Fibroblast of mammary gland (primary cell): Measurements from ENCODE around the gene PDE9A.
A peak's percentile ranks its signal among the peaks of the same experiment; 100 is the strongest.

ENCODE experiments used
- DNase-seq: peaks from one replicate; pipeline ENCODE4 v3.0.0-alpha.2; 2010; ENCODE audit warnings: low read depth
- H3K4me3 ChIP-seq: 2 replicates; pipeline ENCODE4 v1.5.1; 2011; ENCODE audit warnings: low read depth, mild to moderate bottlenecking, low read length, moderate library complexity; ENCODE audit not compliant: control insufficient read depth
- CTCF ChIP-seq: conservative IDR thresholded peaks from 2 replicates; pipeline ENCODE4 v1.5.1; 2011; ENCODE audit warnings: low read depth, low read length, inconsistent platforms; ENCODE audit not compliant: control insufficient read depth, insufficient read depth

PDE9A gene

GRCh38 chr21:42652527-42653230, 742 bp upstream of the PDE9A start:
- peak overlapping the region; percentile 20 for H3K4me3 ChIP-seq
- DNase-seq, result peak; percentile 60

DNA sequence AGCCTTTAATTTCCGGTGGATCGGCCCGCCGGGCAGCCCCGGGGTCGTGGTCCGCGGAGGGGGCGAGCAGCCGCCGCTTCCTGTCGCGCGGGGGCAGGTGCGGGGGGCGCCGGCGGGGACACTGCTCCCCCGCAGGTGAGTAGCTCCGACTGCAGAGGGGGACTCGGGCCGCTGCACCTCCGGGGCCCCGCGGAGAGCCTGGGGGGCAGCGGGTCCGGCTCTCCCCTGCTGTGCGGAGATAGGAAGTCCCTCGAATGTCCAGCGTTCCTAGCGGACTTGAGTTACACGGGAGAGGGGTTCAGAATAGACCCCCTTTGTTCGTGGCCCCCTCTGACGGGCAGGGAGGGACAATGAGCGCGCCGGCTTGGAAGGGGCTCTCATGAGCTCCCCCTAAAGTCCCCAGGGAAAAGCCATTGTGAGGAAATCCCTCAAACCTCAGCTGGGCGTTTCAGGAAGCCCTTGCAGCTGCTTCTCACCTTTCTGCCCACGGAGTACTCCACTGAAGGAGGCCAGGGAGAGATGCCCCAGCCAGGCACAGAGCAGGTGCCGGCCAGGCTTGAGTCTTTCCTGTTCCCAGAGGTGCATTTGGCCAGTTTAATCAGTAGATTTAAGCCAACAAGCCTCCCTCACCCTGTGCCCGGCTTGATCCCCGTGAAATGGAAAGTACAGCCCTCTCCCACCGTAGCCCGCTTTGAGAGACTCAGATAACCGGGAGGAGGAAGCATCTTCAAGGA, 925 bp downstream of the PDE9A start:
- H3K4me3 ChIP-seq, result peak overlapping the region; percentile 36
- no peak for DNase-seq
- TF ChIP-seq CTCF, result no peak

More at GRCh38 chr21:42652527-42653230, 742 bp upstream of the PDE9A start:
- TF ChIP-seq CTCF, result peak; percentile 39

GRCh38 chr21:42654913-42655795, 1.7 kb downstream of the PDE9A start:
- no peak for TF ChIP-seq CTCF
- DNase-seq, result no peak
- H3K4me3 ChIP-seq, result no peak overlapping the region

DNA sequence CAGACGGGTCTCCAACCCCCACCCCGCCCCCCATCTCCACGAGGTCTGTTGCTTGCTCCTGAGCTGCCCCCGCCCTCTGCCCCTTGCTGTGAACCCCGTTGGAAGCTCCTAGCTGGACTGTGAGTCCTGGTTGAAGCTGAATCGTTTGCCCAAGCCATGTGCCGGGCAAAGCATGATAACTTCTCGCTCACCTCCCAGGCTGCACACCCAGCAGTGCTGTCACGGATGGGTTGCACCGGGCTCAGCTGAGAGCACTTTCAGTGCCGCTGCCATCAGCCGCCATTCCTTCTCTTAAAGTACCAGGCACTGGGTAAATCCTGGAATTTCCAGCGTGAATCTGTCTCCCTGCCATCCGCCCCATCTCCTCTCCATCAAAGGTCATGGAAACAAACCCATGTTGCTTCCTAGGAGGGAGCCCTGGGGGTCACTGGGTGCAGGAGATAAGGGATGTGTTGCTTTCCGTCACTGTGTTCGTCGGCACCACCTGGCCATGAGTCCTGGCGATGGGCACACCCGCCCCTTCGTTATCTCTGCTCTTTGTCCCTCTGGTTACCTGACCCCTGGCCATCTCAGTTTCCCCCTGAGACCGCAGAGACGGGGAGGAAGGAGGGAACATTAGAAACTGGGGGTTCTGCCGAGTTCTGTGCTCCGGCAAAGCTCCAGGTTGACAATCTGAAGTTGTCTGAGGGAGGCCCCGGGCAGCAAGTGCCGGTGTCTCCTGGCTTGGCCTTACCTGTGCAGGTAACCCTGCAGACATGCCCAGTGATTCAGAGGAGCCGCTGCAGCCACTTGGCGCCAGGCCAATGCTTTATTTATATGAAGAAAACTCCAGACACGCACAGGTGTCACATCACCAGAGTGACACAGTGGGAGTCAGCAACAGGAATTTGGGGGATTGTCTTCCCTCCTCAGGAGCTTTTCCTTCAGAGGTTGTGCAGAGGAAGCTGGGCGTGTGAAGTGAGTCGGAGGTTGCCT, 2.7 kb downstream of the PDE9A start:
- H3K4me3 ChIP-seq, result no peak overlapping the region
- TF ChIP-seq CTCF, result no peak
- no peak for DNase-seq

DNA sequence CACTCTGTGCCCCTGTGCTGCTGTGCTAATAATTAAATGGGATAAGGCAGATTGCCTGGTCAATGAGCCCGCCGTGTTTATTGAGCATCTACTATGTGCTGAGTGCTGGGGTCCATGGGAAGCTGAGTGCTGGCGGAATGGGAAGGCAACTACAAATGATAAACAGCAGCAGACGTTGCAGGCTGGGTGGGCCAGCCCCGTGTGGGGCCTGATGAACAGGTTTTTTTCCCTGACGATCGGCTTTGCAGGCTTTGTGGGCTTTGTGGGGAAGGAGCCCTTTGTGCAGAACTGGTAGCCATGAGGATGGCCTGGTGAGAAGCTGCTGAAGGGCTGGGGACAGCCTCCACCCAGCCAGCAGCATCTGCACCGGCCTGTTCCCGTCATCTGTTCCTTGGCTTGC, 3.5 kb downstream of the PDE9A start:
- no peak for DNase-seq
- no peak for TF ChIP-seq CTCF

More for the DNA sequence above, 3.5 kb downstream of the PDE9A start:
- no peak overlapping the region for H3K4me3 ChIP-seq
